Measurements from ENCODE around the gene FCHO1.
"Not testable (repeated sequence)": the region's sequence is repeated elsewhere in the genome, so short reads cannot be mapped to it uniquely, and the experiment has no call there.

FCHO1 gene

DNA sequence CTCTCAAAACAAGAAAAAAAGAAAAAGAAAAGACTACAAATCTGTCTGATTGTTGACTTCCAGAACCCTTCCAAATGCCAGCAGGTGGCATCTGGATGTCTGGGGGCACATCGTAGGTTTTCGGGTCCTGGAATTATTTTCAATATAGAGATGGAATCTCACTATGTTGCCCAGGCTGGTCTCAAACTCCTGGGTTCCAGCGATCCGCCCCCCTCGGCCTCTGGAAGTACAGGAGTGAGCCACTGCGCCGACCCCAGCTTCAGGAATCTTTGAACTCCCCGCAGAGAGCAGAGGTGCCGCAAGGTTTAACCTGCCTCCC is 43.1 kb downstream of the FCHO1 start:
- Mint-ChIP-seq H3K9me3 (no peaks in the 10 kb centered on the region), H3K27ac (no peak overlapping the region), H3K4me3 (peak overlapping the region; percentile 68 to 76), H3K4me1 (peaks cover 69% of the 10 kb centered on the region), H3K27me3 (no peaks in the 10 kb centered on the region)
- no peak for ATAC-seq
- DNase-seq: no peak

DNA sequence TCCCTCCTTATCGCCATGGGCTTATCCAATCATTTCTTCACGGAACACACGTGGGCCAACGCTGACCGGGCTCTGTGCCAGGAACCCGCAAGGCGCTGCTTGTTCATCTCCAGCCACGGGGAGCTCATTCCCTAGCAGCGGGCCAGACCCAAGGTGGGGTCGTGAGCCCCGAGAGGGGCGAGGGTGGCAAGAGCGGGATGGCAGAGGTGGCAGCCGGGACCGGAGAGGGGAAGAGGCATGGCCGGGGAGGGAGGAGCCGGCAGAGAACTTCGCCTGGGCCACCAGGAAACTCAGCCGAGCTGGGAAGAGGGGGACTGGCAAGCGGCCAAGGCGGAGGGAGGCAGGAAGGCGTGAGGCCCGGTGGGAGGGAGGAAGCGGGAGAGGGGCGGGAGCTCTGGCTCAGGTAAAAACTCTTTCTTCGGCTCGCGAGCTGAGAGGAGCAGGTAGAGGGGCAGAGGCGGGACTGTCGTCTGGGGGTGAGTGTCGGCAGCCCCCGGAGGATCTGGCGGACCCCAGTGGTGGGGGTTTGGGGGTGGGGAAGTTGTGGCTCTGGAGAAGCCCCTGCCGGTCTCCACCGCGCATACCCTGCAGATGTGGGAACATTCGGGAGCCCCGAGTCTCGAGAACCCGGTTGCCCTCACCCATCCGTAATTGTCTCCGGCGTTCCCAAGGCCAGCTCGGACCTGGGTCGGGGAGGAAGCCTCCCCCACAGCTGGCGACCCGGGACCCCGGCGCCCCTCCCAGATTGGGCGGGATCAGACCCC is 43.6 kb downstream of the FCHO1 start, which contains the start of gene B3GNT3:
Gene B3GNT3, plus strand, starts transcription at position 408 of the 764 bp plus-strand sequence. CDS start 12,670 bp downstream, outside the sequence.
- Mint-ChIP-seq H3K9me3 (no peaks in the 10 kb centered on the region), H3K4me1 (peaks cover 66% of the 10 kb centered on the region), H3K27ac (peak within 1 kb of the TSS; percentile 12 to 54), H3K4me3 (peak within 1 kb of the TSS; percentile 68 to 76), H3K27me3 (no peaks in the 10 kb centered on the region)
- no peak for ATAC-seq
- DNase-seq: no peak

DNA sequence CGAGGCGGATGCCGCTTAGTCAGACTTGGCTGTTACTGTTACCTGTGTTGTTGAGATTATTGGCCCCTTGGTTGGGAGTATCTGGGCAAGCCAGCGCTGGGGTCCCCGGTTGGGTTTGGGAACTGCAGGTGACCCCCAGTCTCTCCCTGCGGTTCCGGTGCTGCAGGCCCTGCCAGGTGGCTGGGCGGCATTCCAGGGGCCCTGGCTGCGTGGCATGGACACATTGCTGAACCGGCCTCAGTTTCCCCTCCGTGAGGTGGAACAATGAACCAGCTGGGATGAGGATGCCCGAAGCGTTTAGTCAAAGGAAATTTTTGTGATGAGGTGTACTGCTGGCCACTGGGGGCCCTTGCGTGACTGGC is 44.2 kb downstream of the FCHO1 start:
- Mint-ChIP-seq H3K27ac (peak overlapping the region in 1 of 2 donors; percentile 54), H3K4me3 (peak overlapping the region; percentile 68 to 76), H3K27me3 (no peaks in the 10 kb centered on the region), H3K9me3 (no peaks in the 10 kb centered on the region), H3K4me1 (peaks cover 60% of the 10 kb centered on the region)
- ATAC-seq (no peak), DNase-seq (no peak)

DNA sequence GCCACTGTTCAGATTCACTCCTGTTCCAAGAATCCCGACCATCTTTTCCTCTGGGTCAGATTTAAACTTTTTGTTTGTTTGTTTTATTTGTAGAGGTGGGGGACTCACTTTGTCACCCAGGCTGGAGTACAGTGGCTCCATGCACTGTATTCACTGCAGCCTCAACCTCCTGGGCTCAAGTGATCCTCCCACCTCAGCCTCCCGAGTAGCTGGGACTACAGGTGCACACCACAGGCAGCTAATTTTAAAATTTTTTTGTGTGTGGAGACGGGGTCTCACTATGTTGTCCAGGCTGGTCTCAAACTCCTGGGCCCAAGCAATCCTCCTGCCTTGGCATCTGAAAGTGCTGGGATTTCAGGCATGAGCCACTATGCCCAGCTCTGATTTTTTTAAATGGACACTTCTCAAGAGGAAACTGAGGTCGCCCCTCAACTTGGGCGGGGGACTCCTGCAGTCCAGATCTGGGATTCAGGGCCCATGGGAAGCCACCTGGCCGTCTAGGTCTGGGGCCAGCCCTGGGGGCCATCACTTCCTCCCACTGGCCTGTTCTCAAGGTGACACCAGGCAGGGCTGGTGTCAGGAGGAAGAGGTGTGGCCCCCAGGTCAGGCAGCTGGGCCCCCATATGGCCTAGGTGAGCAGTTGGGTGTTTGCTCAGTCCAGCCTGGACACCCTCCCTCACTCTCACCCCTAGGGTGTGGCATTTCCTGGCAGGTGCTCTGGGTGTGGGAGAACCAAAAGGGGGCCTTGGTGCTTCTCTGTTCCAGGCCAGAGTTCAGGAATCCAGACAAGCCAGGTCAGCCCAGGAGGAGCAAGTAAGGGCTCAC is 44.9 kb downstream of the FCHO1 start:
- ATAC-seq: no peak

GRCh38 chr19:17796838-17797423 is 45.7 kb downstream of the FCHO1 start:
- ATAC-seq: no peak

More for the DNA sequence above, 44.9 kb downstream of the FCHO1 start:
- Mint-ChIP-seq H3K9me3 (no peaks in the 10 kb centered on the region), H3K4me3 (peak overlapping the region in 1 of 2 donors; percentile 21), H3K4me1 (peaks cover 56% of the 10 kb centered on the region), H3K27ac (no peak overlapping the region), H3K27me3 (no peaks in the 10 kb centered on the region)
- no peak for DNase-seq

DNA sequence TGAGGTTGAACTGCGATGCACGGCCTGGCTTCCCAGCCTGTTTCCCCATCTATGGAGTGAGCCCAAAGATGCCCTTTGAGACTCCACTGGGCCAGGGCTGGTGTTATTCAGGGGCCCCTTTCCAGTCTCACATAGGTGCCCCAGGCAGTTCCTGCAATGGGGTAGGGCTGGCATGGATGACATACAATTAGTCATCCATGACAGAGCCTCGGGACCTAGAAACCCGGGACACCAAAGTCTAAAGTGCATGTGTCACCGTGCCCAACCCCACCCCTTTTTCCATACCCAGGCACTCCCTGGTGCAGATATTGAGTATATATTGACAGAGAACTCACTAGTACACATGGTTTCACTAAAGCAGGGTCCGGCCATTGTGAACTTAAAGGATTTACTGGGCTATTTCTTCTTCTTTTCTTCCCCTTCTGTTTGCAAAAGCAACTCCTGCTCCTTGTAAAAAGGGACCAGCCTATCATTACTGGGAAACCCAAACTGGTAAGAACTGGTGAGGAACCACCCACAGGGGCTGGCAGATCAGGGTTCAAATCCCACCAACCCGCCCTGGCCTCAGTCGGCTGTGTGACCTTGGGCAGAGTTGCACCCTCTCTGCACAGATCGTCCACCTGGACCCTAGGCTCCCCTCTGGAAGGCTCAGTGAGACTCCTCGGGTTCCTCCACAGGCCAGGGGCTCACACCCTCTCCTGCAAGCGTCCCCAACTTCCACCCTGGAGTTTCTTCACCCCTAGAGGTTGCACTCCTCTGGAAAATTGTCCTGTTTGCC is 46.3 kb downstream of the FCHO1 start:
- Mint-ChIP-seq H3K9me3 (no peaks in the 10 kb centered on the region), H3K4me1 (peaks cover 52% of the 10 kb centered on the region), H3K4me3 (no peak overlapping the region), H3K27ac (peak overlapping the region in 1 of 2 donors; percentile 59), H3K27me3 (no peaks in the 10 kb centered on the region)
- DNase-seq (no peak), ATAC-seq (peak; percentile 79)

More at GRCh38 chr19:17796838-17797423, 45.7 kb downstream of the FCHO1 start:
- Mint-ChIP-seq H3K27ac (no peak overlapping the region), H3K4me3 (no peak overlapping the region), H3K27me3 (no peaks in the 10 kb centered on the region), H3K4me1 (peaks cover 50% of the 10 kb centered on the region), H3K9me3 (no peaks in the 10 kb centered on the region)
- DNase-seq: no peak

GRCh38 chr19:17798599-17798998 is 47.3 kb downstream of the FCHO1 start:
- not testable (repeated sequence) for H3K27ac Mint-ChIP-seq, DNase-seq, H3K4me3 Mint-ChIP-seq

DNA sequence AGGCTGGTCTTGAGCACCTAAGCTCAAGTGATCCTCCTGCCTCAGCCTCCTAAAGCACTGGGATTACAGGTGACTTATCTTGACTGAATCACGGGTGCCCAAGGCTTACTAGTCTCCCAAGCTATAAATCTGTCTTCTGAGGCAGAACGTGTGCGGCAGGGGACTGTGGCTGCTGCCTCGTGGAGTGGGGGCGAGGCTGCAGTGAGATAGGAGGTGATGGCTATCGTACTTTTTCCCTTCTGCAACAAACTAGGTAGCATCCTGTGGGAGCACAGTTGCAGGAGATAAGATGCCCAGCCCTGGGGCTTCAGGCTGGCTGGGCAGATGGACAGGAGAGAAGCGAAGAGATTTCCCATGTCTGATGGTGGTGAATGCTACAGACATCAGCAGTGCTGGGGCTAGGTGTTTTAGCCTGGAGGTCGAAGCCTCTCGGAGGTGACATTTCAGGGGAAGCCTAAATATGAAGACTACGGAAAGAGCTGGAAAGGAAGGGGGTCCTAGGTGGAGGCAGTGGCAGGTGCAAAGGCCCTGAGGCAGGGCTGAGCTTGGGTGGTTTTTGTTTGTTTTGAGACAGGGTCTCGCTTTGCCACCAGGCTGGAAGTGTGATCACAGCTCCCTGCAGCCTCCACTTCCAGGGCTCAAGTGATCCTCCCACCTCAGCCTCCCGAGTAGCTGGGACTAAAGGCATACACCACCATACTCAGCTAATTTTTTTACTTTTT is 51.0 kb downstream of the FCHO1 start:
- peaks cover 32% of the 10 kb centered on the region for H3K4me1 Mint-ChIP-seq
- DNase-seq (no peak), ATAC-seq (no peak)
- no peak overlapping the region for H3K27ac Mint-ChIP-seq
- H3K9me3 Mint-ChIP-seq: no peaks in the 10 kb centered on the region
- no peak overlapping the region for H3K4me3 Mint-ChIP-seq
- no peaks in the 10 kb centered on the region for H3K27me3 Mint-ChIP-seq

More at GRCh38 chr19:17798599-17798998, 47.3 kb downstream of the FCHO1 start:
- ATAC-seq, H3K27me3 Mint-ChIP-seq, H3K9me3 Mint-ChIP-seq: not testable (repeated sequence)
- H3K4me1 Mint-ChIP-seq: peaks cover 58% of the 10 kb centered on the region

DNA sequence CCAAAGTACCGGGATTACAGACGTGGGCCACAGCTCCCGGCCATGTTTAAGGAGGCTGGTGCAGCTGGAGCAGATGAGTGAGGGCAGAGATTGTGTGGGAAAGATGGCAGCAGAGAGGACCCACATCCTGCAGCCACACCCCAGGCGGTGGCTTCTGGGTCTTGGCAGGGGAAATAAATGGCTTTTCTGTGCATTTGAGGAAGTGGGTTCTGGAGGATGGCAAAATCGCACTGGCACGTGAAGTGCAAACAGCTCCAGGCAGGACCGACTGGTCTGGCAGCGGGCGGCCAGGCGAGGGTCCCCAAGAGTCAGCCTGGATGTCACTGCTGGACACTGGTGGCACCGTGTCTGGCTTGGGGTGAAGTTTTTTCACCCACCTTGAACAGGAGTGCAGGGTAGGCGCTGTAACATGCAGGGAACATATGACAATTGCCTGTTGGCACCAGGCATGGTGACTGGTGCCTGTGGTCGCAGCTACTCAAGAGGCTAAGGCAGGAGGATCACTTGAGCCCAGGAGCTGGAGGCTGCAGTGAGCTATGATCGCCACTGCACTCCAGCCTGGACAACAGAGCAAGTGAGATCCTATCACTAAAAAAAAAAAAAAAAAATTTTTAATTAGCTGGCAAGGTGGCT is 52.1 kb downstream of the FCHO1 start:
- peaks cover 35% of the 10 kb centered on the region for H3K4me1 Mint-ChIP-seq
- peak overlapping the region; percentile 4 to 78 for H3K27ac Mint-ChIP-seq
- H3K27me3 Mint-ChIP-seq: no peaks in the 10 kb centered on the region
- DNase-seq: no peak
- H3K4me3 Mint-ChIP-seq: peak overlapping the region; percentile 2 to 60
- peak; percentile 60 for ATAC-seq
- no peaks in the 10 kb centered on the region for H3K9me3 Mint-ChIP-seq

DNA sequence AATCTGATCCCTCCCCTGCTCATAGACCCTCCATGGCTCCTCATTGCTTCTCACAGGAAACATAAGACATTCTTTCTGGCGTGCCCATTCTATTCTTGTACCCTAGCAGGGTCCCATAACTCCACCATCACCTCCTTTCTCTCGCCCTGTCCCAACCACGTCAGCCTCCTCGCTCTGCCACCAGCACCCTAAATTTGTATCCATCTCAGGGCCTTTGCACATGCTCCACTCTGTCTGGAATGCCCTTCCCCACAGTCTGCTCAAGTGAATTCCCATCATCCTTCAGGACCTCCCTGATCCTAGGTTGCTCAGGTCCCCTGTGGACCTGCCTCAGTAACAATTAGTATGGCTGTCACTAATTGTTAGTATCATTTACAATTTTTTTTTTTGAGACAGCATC is 54.1 kb downstream of the FCHO1 start:
- DNase-seq (no peak), ATAC-seq (no peak)
- Mint-ChIP-seq H3K4me3 (no peak overlapping the region), H3K9me3 (no peaks in the 10 kb centered on the region), H3K27me3 (no peaks in the 10 kb centered on the region), H3K27ac (no peak overlapping the region), H3K4me1 (peaks cover 37% of the 10 kb centered on the region)

DNA sequence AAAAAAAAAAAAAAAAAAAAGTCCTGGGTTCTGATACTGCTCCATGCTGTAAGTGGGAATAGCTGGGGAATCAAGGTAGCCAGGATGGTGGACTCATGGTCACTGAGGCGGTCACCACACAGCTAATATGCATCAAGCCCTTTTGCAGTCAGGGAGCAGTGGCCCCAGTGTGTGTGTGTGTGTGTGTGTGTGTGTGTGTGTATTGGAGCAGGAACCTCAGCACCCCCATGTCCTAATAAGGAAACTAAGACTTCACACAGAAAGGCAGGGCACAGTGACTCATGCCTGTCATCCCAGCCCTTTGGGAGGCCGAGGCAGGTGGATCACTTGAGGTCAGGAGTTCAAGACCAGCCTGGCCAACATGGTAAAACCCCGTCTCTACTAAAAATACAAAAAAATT is 55.7 kb downstream of the FCHO1 start:
- ATAC-seq (peak; percentile 40), DNase-seq (no peak)
- no peaks in the 10 kb centered on the region for H3K27me3 Mint-ChIP-seq
- no peaks in the 10 kb centered on the region for H3K9me3 Mint-ChIP-seq
- peak overlapping the region; percentile 51 to 80 for H3K4me3 Mint-ChIP-seq
- H3K27ac Mint-ChIP-seq: peak overlapping the region; percentile 20 to 90
- peaks cover 36% of the 10 kb centered on the region for H3K4me1 Mint-ChIP-seq

GRCh38 chr19:17807731-17808316 is 56.5 kb downstream of the FCHO1 start:
- Mint-ChIP-seq H3K27ac (no peak overlapping the region), H3K27me3 (no peaks in the 10 kb centered on the region), H3K4me1 (peaks cover 31% of the 10 kb centered on the region), H3K9me3 (no peaks in the 10 kb centered on the region), H3K4me3 (peak overlapping the region; percentile 32 to 78)
- ATAC-seq (peak; percentile 58), DNase-seq (no peak)

DNA sequence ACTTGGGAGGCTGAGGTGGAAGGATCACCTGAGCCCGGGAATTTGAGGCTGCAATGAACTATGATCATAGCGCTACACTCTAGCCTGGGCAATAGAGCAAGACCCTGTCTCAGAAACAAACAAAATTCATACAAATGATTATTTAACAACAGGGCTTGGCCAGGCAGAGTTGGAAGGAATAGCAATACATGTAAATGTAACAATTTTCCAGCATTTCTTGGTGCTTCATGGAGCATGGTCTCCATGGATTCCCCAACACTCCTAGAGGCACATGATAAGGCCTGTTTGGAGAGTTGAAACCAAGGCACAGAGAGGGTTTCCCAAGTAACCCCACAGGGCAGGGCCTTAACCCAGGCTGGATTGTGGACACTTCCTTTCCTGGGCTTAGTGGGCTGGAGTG is 59.8 kb downstream of the FCHO1 start:
- H3K27ac Mint-ChIP-seq: no peak overlapping the region
- no peak for DNase-seq
- no peak overlapping the region for H3K4me3 Mint-ChIP-seq
- ATAC-seq: no peak
- no peaks in the 10 kb centered on the region for H3K9me3 Mint-ChIP-seq
- H3K4me1 Mint-ChIP-seq: peaks cover 27% of the 10 kb centered on the region
- H3K27me3 Mint-ChIP-seq: no peaks in the 10 kb centered on the region

DNA sequence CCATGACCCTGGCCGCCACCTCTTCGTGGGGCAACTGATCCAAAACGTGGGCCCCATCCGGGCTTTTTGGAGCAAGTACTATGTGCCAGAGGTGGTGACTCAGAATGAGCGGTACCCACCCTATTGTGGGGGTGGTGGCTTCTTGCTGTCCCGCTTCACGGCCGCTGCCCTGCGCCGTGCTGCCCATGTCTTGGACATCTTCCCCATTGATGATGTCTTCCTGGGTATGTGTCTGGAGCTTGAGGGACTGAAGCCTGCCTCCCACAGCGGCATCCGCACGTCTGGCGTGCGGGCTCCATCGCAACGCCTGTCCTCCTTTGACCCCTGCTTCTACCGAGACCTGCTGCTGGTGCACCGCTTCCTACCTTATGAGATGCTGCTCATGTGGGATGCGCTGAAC is 60.4 kb downstream of the FCHO1 start:
- Mint-ChIP-seq H3K27me3 (no peaks in the 10 kb centered on the region), H3K4me3 (no peak overlapping the region), H3K27ac (no peak overlapping the region), H3K9me3 (no peaks in the 10 kb centered on the region), H3K4me1 (peaks cover 24% of the 10 kb centered on the region)
- no peak for DNase-seq
- ATAC-seq: no peak

Measured in stimulated activated naive CD8-positive, alpha-beta T cell treated with anti-CD3 and anti-CD28 coated beads, Interleukin-15, amount 100 ng/mL, for 72 hours (primary cell).